HG03097 (cell line): ENCODE measurements around the gene WFS1.

Experiments
- ATAC-seq: cut with Tn5 transposase; IDR thresholded peaks from one replicate; pipeline ENCODE4 v1.9.1; 2021; ENCODE audit not compliant: unreplicated experiment, low FRiP score

Gene WFS1

GRCh38 chr4:6232836-6233785 lies 36.5 kb upstream of the WFS1 start:
- ATAC-seq, result no peak

- no peak for ATAC-seq
Measured at GRCh38 chr4:6233929-6234328, 35.7 kb upstream of the WFS1 start.

- no peak for ATAC-seq
Measured at GRCh38 chr4:6235012-6235411, 34.6 kb upstream of the WFS1 start.

GRCh38 chr4:6235901-6236640 lies 33.6 kb upstream of the WFS1 start:
- no peak for ATAC-seq

GRCh38 chr4:6236816-6237390 lies 32.7 kb upstream of the WFS1 start:
- no peak for ATAC-seq

- ATAC-seq, result no peak
Measured at GRCh38 chr4:6239486-6239885, 30.2 kb upstream of the WFS1 start.

GRCh38 chr4:6239968-6240367 lies 29.7 kb upstream of the WFS1 start:
- no peak for ATAC-seq

GRCh38 chr4:6241062-6241845 lies 28.4 kb upstream of the WFS1 start:
- ATAC-seq, result no peak

GRCh38 chr4:6242271-6243029 lies 27.2 kb upstream of the WFS1 start:
- no peak for ATAC-seq

- ATAC-seq, result no peak
Measured at GRCh38 chr4:6245246-6246169, 24.1 kb upstream of the WFS1 start.

GRCh38 chr4:6246170-6246634 lies 23.4 kb upstream of the WFS1 start:
- ATAC-seq, result no peak

- no peak for ATAC-seq
Measured at GRCh38 chr4:6248394-6248793, 21.3 kb upstream of the WFS1 start.

GRCh38 chr4:6250235-6250983 lies 19.2 kb upstream of the WFS1 start:
- no peak for ATAC-seq

- no peak for ATAC-seq
Measured at GRCh38 chr4:6250984-6251295, 18.7 kb upstream of the WFS1 start.

GRCh38 chr4:6251365-6251764 lies 18.3 kb upstream of the WFS1 start:
- ATAC-seq, result no peak

- no peak for ATAC-seq
Measured at GRCh38 chr4:6252051-6252450, 17.6 kb upstream of the WFS1 start.

- ATAC-seq, result no peak
Measured at GRCh38 chr4:6253111-6253510, 16.5 kb upstream of the WFS1 start.

- ATAC-seq, result no peak
Measured at GRCh38 chr4:6253961-6254360, 15.7 kb upstream of the WFS1 start.
